GM23338 (cell line): ENCODE results near the gene ASB5.

Experiments
- CREB1 ChIP-seq: fragments of 250-450 bp; sonication (Bioruptor Pico); IDR thresholded peaks from 2 replicates; pipeline ENCODE4 v1.5.0; 2020; ENCODE audit warnings: low read depth, mild to moderate bottlenecking, moderate library complexity
- EZH2 ChIP-seq: fragments of 200-600 bp; sonication (generic); IDR thresholded peaks from one replicate; pipeline ENCODE4 v1.8.0; 2017; ENCODE audit warnings: antibody characterized with exemption, mild to moderate bottlenecking, low read depth; ENCODE audit not compliant: unreplicated experiment
- EZH2phosphoT487 ChIP-seq: fragments of 200-600 bp; sonication (generic); IDR thresholded peaks from one replicate; pipeline ENCODE4 v1.8.1; 2018; ENCODE audit warnings: antibody characterized with exemption; ENCODE audit not compliant: unreplicated experiment
- JUNB ChIP-seq: IDR thresholded peaks from one replicate; pipeline ENCODE4 v1.6.1; 2016; ENCODE audit warnings: antibody characterized with exemption; ENCODE audit not compliant: unreplicated experiment
- POLR2AphosphoS5 ChIP-seq: IDR thresholded peaks from 2 replicates; pipeline ENCODE4 v1.6.1; 2016; ENCODE audit warnings: antibody characterized with exemption, low read depth
- REST ChIP-seq: IDR thresholded peaks from one replicate; pipeline ENCODE4 v1.6.1; 2018; ENCODE audit warnings: antibody characterized with exemption; ENCODE audit not compliant: unreplicated experiment
- STAT1 ChIP-seq: IDR thresholded peaks from one replicate; pipeline ENCODE4 v1.6.1; 2016; ENCODE audit warnings: antibody characterized with exemption; ENCODE audit not compliant: unreplicated experiment
- ZNF114 ChIP-seq: fragments of 250-450 bp; sonication (Bioruptor Pico); IDR thresholded peaks from 2 replicates; pipeline ENCODE4 v1.5.0; 2020; ENCODE audit warnings: mild to moderate bottlenecking, moderate library complexity
- ZNF331 ChIP-seq: fragments of 250-450 bp; sonication (Bioruptor Pico); IDR thresholded peaks from 2 replicates; pipeline ENCODE4 v1.5.0; 2020; ENCODE audit warnings: low read depth, mild to moderate bottlenecking, moderate library complexity
- TF ChIP-seq, protein P1 (sequence below), 2 experiments: fragments of 200-600 bp in 1 of 2; sonication (generic) in 1 of 2; conservative IDR thresholded peaks; 2 replicates each; pipeline versions ENCODE4 v1.5.1 to v1.6.1; 2016 to 2017; ENCODE audit warnings: antibody characterized with exemption in 2 of 2, low read depth in 2 of 2, mild to moderate bottlenecking in 2 of 2, moderate library complexity in 1 of 2
- TF ChIP-seq, protein P2 (sequence below): IDR thresholded peaks from 2 replicates; pipeline ENCODE4 v1.6.1; 2016; ENCODE audit warnings: antibody characterized with exemption

- TF ChIP-seq, protein P1, sequence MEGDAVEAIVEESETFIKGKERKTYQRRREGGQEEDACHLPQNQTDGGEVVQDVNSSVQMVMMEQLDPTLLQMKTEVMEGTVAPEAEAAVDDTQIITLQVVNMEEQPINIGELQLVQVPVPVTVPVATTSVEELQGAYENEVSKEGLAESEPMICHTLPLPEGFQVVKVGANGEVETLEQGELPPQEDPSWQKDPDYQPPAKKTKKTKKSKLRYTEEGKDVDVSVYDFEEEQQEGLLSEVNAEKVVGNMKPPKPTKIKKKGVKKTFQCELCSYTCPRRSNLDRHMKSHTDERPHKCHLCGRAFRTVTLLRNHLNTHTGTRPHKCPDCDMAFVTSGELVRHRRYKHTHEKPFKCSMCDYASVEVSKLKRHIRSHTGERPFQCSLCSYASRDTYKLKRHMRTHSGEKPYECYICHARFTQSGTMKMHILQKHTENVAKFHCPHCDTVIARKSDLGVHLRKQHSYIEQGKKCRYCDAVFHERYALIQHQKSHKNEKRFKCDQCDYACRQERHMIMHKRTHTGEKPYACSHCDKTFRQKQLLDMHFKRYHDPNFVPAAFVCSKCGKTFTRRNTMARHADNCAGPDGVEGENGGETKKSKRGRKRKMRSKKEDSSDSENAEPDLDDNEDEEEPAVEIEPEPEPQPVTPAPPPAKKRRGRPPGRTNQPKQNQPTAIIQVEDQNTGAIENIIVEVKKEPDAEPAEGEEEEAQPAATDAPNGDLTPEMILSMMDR (conservative IDR thresholded peaks at IDR 0.05; ENCODE audit: low read depth in 2 of 2) = no peak
- no peak for TF ChIP-seq EZH2
- no peak for TF ChIP-seq ZNF331 (CRISPR knock-in tag)
- TF ChIP-seq CREB1 (CRISPR knock-in tag) = no peak
- TF ChIP-seq POLR2AphosphoS5 = no peak
- TF ChIP-seq, protein P2, sequence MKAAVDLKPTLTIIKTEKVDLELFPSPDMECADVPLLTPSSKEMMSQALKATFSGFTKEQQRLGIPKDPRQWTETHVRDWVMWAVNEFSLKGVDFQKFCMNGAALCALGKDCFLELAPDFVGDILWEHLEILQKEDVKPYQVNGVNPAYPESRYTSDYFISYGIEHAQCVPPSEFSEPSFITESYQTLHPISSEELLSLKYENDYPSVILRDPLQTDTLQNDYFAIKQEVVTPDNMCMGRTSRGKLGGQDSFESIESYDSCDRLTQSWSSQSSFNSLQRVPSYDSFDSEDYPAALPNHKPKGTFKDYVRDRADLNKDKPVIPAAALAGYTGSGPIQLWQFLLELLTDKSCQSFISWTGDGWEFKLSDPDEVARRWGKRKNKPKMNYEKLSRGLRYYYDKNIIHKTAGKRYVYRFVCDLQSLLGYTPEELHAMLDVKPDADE = no peak
- no peak for TF ChIP-seq EZH2phosphoT487
- no peak for TF ChIP-seq JUNB
- TF ChIP-seq ZNF114 (CRISPR knock-in tag) = no peak
- no peak for TF ChIP-seq REST
- TF ChIP-seq STAT1 = no peak
Observed at GRCh38 chr4:176186671-176187395, 82.2 kb downstream of the ASB5 start.
